Hepatocyte (in vitro differentiated cells): Measurements from ENCODE around the gene DAP. TPM values are rescaled to one million over a fixed set of nuclear protein-coding genes. Genes with fewer than 3 reads are reported as not detected.

Experiments used
- DNase-seq: peaks from one replicate; pipeline ENCODE4 v3.0.0-alpha.2; 2016; ENCODE audit warnings: low spot score
- H2AFZ ChIP-seq: fragments of 200-600 bp; sonication (generic); 2 replicates; pipeline ENCODE4 v1.6.0; 2016; ENCODE audit warnings: antibody characterized with exemption, mild to moderate bottlenecking
- H3K27ac ChIP-seq: fragments of 200-600 bp; sonication (generic); 2 replicates; pipeline ENCODE4 v1.5.1; 2016; ENCODE audit warnings: mild to moderate bottlenecking
- H3K27me3 ChIP-seq: fragments of 200-600 bp; sonication (generic); 2 replicates; pipeline ENCODE4 v1.6.1; 2016
- H3K36me3 ChIP-seq: fragments of 200-600 bp; sonication (generic); replicated peaks from 2 replicates; pipeline ENCODE4 v1.5.1; 2016; ENCODE audit warnings: low read depth; ENCODE audit not compliant: insufficient read depth
- H3K4me1 ChIP-seq: fragments of 200-600 bp; sonication (generic); 2 replicates; pipeline ENCODE4 v1.5.1; 2016; ENCODE audit warnings: mild to moderate bottlenecking, moderate library complexity; ENCODE audit not compliant: insufficient read depth
- H3K4me2 ChIP-seq: fragments of 200-600 bp; sonication (generic); 2 replicates; pipeline ENCODE4 v1.6.0; 2016
- H3K4me3 ChIP-seq: fragments of 200-600 bp; sonication (generic); 2 replicates; pipeline ENCODE4 v1.5.1; 2016; ENCODE audit warnings: mild to moderate bottlenecking
- H3K79me2 ChIP-seq: fragments of 200-600 bp; sonication (generic); 2 replicates; pipeline ENCODE4 v1.6.0; 2017; ENCODE audit warnings: mild to moderate bottlenecking
- H3K9me2 ChIP-seq: fragments of 200-600 bp; sonication (generic); replicated peaks from 2 replicates; pipeline ENCODE4 v1.6.0; 2017; ENCODE audit warnings: mild to moderate bottlenecking; ENCODE audit not compliant: insufficient read depth
- H3K9me3 ChIP-seq: fragments of 200-600 bp; sonication (generic); 2 replicates; pipeline ENCODE4 v1.5.1; 2016; ENCODE audit warnings: low read depth, mild to moderate bottlenecking
- H4K20me1 ChIP-seq: fragments of 200-600 bp; sonication (generic); 2 replicates; pipeline ENCODE4 v1.6.0; 2016; ENCODE audit warnings: mild to moderate bottlenecking; ENCODE audit not compliant: insufficient read depth, poor library complexity, severe bottlenecking
- CTCF ChIP-seq: fragments of 200-600 bp; sonication (generic); IDR thresholded peaks from 2 replicates; pipeline ENCODE4 v1.5.1; 2016; ENCODE audit warnings: antibody characterized with exemption, mild to moderate bottlenecking; ENCODE audit not compliant: poor library complexity
- EZH2 ChIP-seq: fragments of 200-600 bp; sonication (generic); IDR thresholded peaks from 2 replicates; pipeline ENCODE4 v1.6.1; 2016; ENCODE audit warnings: antibody characterized with exemption, mild to moderate bottlenecking, borderline replicate concordance
- EZH2phosphoT487 ChIP-seq: fragments of 200-600 bp; sonication (generic); IDR thresholded peaks from one replicate; pipeline ENCODE4 v1.6.1; 2018; ENCODE audit warnings: antibody characterized with exemption, mild to moderate bottlenecking, low read depth, moderate library complexity; ENCODE audit not compliant: unreplicated experiment, severe bottlenecking
- WGBS: methylation state at CpG from one replicate; pipeline ENCODE4 v1.1.6; 2016; ENCODE audit warnings: low lambda C conversion rate; ENCODE audit errors: missing lambda C conversion rate; 5-methylcytosine and 5-hydroxymethylcytosine counted together
- polyA plus RNA-seq: library from polyadenylated mRNA; unstranded; fragments of >200 nt; fragmentation: Nextera tagmentation; extraction: Ambion mirVana; gene quantifications from 2 replicates; pipeline ENCODE4 v1.2.1, GENCODE V29; 2016
- total RNA-seq: library from RNA; depleted of rRNA; stranded (reverse); fragments of >200 nt; gene quantifications from 2 replicates; pipeline ENCODE4 v1.2.3, GENCODE V29; 2014

The DAP gene
- total and polyA plus RNA-seq, 2 experiments from 2014 or later = 74.8 to 196 TPM

- no peaks in the 10 kb centered on the region for H3K27me3 ChIP-seq
- H3K79me2 ChIP-seq = peaks cover 44% of the 10 kb centered on the region
- H3K4me3 ChIP-seq = no peak overlapping the region
- no peaks in the 10 kb centered on the region for H3K9me2 ChIP-seq
- no peak for DNase-seq
- WGBS = 94% methylated on average over 9 of the region's 9 CpGs
- H4K20me1 ChIP-seq = no peaks in the 10 kb centered on the region
- H3K27ac ChIP-seq = no peak overlapping the region
- no peak overlapping the region for H2AFZ ChIP-seq
- no peaks in the 10 kb centered on the region for H3K4me1 ChIP-seq
- H3K9me3 ChIP-seq = no peaks in the 10 kb centered on the region
- TF ChIP-seq EZH2 (no peak), CTCF (no peak), EZH2phosphoT487 (no peak)
- H3K4me2 ChIP-seq = no peak overlapping the region
- H3K36me3 ChIP-seq = no peaks in the 10 kb centered on the region
Measured at GRCh38 chr5:10715605-10716290, 45.3 kb downstream of the DAP start.

DNA sequence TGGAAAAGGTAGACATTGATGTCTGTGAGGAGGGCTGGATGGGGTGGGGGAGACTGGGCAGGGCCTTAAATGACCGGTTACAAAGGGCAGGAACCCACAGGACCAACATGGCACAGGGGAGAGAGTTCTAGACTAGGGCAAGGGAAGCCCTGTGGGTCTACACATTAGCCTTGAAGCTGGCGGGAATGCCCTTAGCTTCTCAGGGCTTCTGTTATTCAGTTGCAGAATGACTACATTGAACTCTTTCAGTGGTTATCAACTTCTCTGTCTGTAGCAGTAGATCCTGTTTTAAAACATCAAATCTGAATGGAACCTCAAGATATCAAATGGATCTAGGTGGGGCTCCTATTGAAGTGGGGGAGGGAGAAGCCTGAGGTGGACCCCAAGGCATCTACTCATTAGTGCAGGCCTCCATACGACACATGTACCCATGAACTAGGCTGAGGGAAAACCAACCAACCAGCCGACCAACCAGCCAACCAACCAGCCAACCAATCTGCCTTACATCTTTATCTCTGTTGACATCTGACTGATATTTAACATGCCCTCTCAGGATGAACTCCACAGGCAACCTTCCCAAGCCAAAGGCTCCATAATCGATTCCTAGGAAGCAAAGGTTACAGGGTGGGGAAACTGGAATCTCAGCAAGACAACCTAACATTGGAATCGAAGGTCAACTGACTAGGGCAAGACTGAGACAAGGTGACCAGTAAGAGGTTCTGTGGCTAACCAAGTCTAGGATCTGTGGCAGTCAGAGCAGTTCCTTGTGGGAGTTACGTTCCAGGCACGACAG lies 48.3 kb downstream of the DAP start:
- Histone ChIP-seq H3K4me3 (no peak overlapping the region), H3K79me2 (peaks cover 51% of the 10 kb centered on the region), H3K27ac (no peak overlapping the region), H3K9me2 (no peaks in the 10 kb centered on the region), H4K20me1 (no peaks in the 10 kb centered on the region), H3K36me3 (no peaks in the 10 kb centered on the region), H3K9me3 (no peaks in the 10 kb centered on the region), H3K27me3 (no peaks in the 10 kb centered on the region), H3K4me2 (no peak overlapping the region), H2AFZ (no peak overlapping the region), H3K4me1 (no peaks in the 10 kb centered on the region)
- DNase-seq = no peak
- TF ChIP-seq EZH2 = no peak
- TF ChIP-seq EZH2phosphoT487 = no peak
- TF ChIP-seq CTCF = no peak
- 90% methylated on average over 8 of the region's 8 CpGs for WGBS

DNA sequence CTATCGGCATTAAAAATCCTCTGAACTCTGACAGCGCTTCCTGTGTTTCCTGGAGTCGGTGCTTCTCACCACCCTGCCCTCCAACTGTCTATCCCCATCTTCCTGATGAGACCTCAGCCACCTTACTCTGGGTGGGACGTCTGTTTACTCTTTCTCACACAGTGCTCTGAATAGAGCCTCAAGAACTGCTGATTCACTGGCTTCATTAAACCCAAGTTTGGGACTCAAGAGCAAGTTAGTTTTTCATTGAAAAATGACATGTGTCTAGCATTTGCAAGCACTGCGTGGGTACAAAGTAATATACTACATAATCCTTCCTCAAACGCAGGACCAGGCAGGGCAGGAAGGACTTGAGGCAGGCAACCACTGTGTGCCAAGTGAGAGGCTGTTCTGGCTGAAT lies 49.5 kb downstream of the DAP start:
- Histone ChIP-seq H3K36me3 (no peaks in the 10 kb centered on the region), H3K4me3 (no peak overlapping the region), H3K9me2 (no peaks in the 10 kb centered on the region), H3K27ac (no peak overlapping the region), H3K79me2 (peaks cover 53% of the 10 kb centered on the region), H4K20me1 (no peaks in the 10 kb centered on the region), H3K9me3 (no peaks in the 10 kb centered on the region), H3K27me3 (no peaks in the 10 kb centered on the region), H3K4me2 (no peak overlapping the region), H3K4me1 (no peaks in the 10 kb centered on the region), H2AFZ (no peak overlapping the region)
- WGBS = 84% methylated on average over 6 of the region's 6 CpGs
- TF ChIP-seq CTCF = no peak
- TF ChIP-seq EZH2 = no peak
- TF ChIP-seq EZH2phosphoT487 = no peak
- no peak for DNase-seq
